OCI-LY7 (cell line): ENCODE results near the gene TBC1D10A.

ENCODE experiments used
- CTCF ChIP-seq: fragments of 200-600 bp; sonication (generic); conservative IDR thresholded peaks from 2 replicates; pipeline ENCODE4 v1.5.1; 2014; ENCODE audit warnings: mild to moderate bottlenecking, antibody characterized with exemption, low read length, moderate library complexity, mixed read lengths
- EZH2phosphoT487 ChIP-seq: fragments of 200-600 bp; sonication (generic); IDR thresholded peaks from 2 replicates; pipeline ENCODE4 v1.6.1; 2018; ENCODE audit warnings: low read depth, borderline replicate concordance, mild to moderate bottlenecking, mixed run types, antibody characterized with exemption, low read length, moderate library complexity, mixed read lengths

GRCh38 chr22:30268331-30268730 is 58.4 kb downstream of the TBC1D10A start:
- no peak for TF ChIP-seq EZH2phosphoT487
- TF ChIP-seq CTCF, result no peak
